ENCODE results near the gene POP7. TPM values are rescaled to one million over a fixed set of nuclear protein-coding genes. Genes with fewer than 3 reads are reported as not detected.

POP7 gene
- total RNA-seq, 4 donors from 2014 or later: 39.4 to 55.8 (median 47.6) TPM

GRCh38 chr7:100728196-100728595, 22.3 kb downstream of the POP7 start:
- Histone ChIP-seq H3K4me3 (no peak overlapping the region), H3K27me3 (no peaks in the 10 kb centered on the region), H3K9me3 (no peaks in the 10 kb centered on the region), H3K36me3 (no peaks in the 10 kb centered on the region), H3K4me1 (peaks cover 17% of the 10 kb centered on the region), H3K27ac (no peak overlapping the region)
- DNase-seq (ENCODE audit: low spot score in 2 of 2): no peak
- TF ChIP-seq POLR2AphosphoS5 (IDR thresholded peaks at IDR 0.05) (no peak), POLR2A (IDR thresholded peaks at IDR 0.05) (no peak), CTCF (IDR thresholded peaks at IDR 0.05) (no peak), EP300 (IDR thresholded peaks at IDR 0.05) (no peak)
- WGBS: 86% methylated on average over 8 of the region's 8 CpGs

GRCh38 chr7:100730136-100730800, 24.3 kb downstream of the POP7 start:
- H3K9me3 ChIP-seq: no peaks in the 10 kb centered on the region
- WGBS: 29% methylated on average over 3 of the region's 3 CpGs
- no peak for TF ChIP-seq POLR2A (IDR thresholded peaks at IDR 0.05)
- no peak for TF ChIP-seq POLR2AphosphoS5 (IDR thresholded peaks at IDR 0.05)
- TF ChIP-seq CTCF (IDR thresholded peaks at IDR 0.05): no peak
- TF ChIP-seq EP300 (IDR thresholded peaks at IDR 0.05): no peak
- H3K4me3 ChIP-seq: no peak overlapping the region
- H3K36me3 ChIP-seq: no peaks in the 10 kb centered on the region
- H3K27ac ChIP-seq: no peak overlapping the region
- no peak for DNase-seq (ENCODE audit: low spot score in 2 of 2)
- peaks cover 14% of the 10 kb centered on the region for H3K4me1 ChIP-seq
- no peaks in the 10 kb centered on the region for H3K27me3 ChIP-seq

GRCh38 chr7:100731937-100732636, 26.2 kb downstream of the POP7 start:
- Histone ChIP-seq H3K27ac (no peak overlapping the region), H3K4me3 (no peak overlapping the region), H3K9me3 (no peaks in the 10 kb centered on the region), H3K27me3 (no peaks in the 10 kb centered on the region), H3K36me3 (no peaks in the 10 kb centered on the region), H3K4me1 (peaks cover 7% of the 10 kb centered on the region)
- DNase-seq (ENCODE audit: low spot score in 2 of 2): no peak
- 85% methylated on average over 11 of the region's 11 CpGs for WGBS
- TF ChIP-seq EP300 (IDR thresholded peaks at IDR 0.05) (no peak), POLR2AphosphoS5 (IDR thresholded peaks at IDR 0.05) (no peak), POLR2A (IDR thresholded peaks at IDR 0.05) (no peak), CTCF (IDR thresholded peaks at IDR 0.05) (no peak)

- 87% methylated on average over 7 of the region's 7 CpGs for WGBS
- TF ChIP-seq EP300 (IDR thresholded peaks at IDR 0.05): no peak
- Histone ChIP-seq H3K27me3 (no peaks in the 10 kb centered on the region), H3K27ac (no peak overlapping the region), H3K4me3 (no peak overlapping the region), H3K36me3 (no peaks in the 10 kb centered on the region), H3K4me1 (no peaks in the 10 kb centered on the region), H3K9me3 (no peaks in the 10 kb centered on the region)
- no peak for DNase-seq (ENCODE audit: low spot score in 2 of 2)
Observed at GRCh38 chr7:100735730-100736129, 29.8 kb downstream of the POP7 start.

GRCh38 chr7:100736671-100737070, 30.8 kb downstream of the POP7 start:
- Histone ChIP-seq H3K36me3 (no peaks in the 10 kb centered on the region), H3K27ac (no peak overlapping the region), H3K4me1 (no peaks in the 10 kb centered on the region), H3K9me3 (no peaks in the 10 kb centered on the region), H3K4me3 (no peak overlapping the region), H3K27me3 (no peaks in the 10 kb centered on the region)
- WGBS: 76% methylated on average over 5 of the region's 13 CpGs
- no peak for DNase-seq (ENCODE audit: low spot score in 2 of 2)
- TF ChIP-seq CTCF (IDR thresholded peaks at IDR 0.05): no peak
- no peak for TF ChIP-seq POLR2AphosphoS5 (IDR thresholded peaks at IDR 0.05)
- no peak for TF ChIP-seq POLR2A (IDR thresholded peaks at IDR 0.05)
- TF ChIP-seq EP300 (IDR thresholded peaks at IDR 0.05): no peak
